NB4 (cell line): ENCODE measurements around the gene EGFLAM.

ENCODE experiments used
- CTCF ChIP-seq: IDR thresholded peaks from one replicate; pipeline ENCODE4 v1.5.1; 2012; ENCODE audit warnings: low read depth, low read length
- MAX ChIP-seq: IDR thresholded peaks from 2 replicates; pipeline ENCODE4 v1.6.1; 2011; ENCODE audit warnings: low read depth, low read length
- MYC ChIP-seq: IDR thresholded peaks from 2 replicates; pipeline ENCODE4 v1.6.1; 2011; ENCODE audit warnings: low read depth, low read length
- POLR2A ChIP-seq: IDR thresholded peaks from 2 replicates; pipeline ENCODE4 v1.6.1; 2011; ENCODE audit warnings: mild to moderate bottlenecking; ENCODE audit not compliant: insufficient read length; ENCODE audit errors: extremely low read depth

- TF ChIP-seq CTCF (no peak), POLR2A (no peak), MYC (no peak), MAX (no peak)
Measured at GRCh38 chr5:38259809-38260160, 1.4 kb downstream of the EGFLAM start.
